Liver (tissue), 3 donors: ENCODE measurements around the gene ARHGDIB.
A peak's percentile ranks its signal among the peaks of the same experiment; 100 is the strongest.

Experiments
- JUND ChIP-seq, 2 donors: IDR thresholded peaks; 2 replicates each; pipeline ENCODE4 v1.6.1; 2016; ENCODE audit warnings: antibody characterized with exemption in 2 of 2
- RAD21 ChIP-seq, 2 donors: IDR thresholded peaks; 2 replicates each; pipeline ENCODE4 v1.6.1; 2016; ENCODE audit warnings: antibody characterized with exemption in 2 of 2, mild to moderate bottlenecking in 2 of 2
- TF ChIP-seq, protein P1 (sequence below): fragments of 150-350 bp; IDR thresholded peaks from 2 replicates; pipeline ENCODE4 v1.5.1; 2017; ENCODE audit warnings: improper control_type of control experiment, low read depth, low read length; ENCODE audit not compliant: missing input control
- TF ChIP-seq, protein P2 (sequence below): IDR thresholded peaks from 2 replicates; pipeline ENCODE4 v1.6.1; 2016; ENCODE audit warnings: antibody characterized with exemption, mild to moderate bottlenecking
- donor health status: healthy.
- donor health status: healthy.

DNA sequence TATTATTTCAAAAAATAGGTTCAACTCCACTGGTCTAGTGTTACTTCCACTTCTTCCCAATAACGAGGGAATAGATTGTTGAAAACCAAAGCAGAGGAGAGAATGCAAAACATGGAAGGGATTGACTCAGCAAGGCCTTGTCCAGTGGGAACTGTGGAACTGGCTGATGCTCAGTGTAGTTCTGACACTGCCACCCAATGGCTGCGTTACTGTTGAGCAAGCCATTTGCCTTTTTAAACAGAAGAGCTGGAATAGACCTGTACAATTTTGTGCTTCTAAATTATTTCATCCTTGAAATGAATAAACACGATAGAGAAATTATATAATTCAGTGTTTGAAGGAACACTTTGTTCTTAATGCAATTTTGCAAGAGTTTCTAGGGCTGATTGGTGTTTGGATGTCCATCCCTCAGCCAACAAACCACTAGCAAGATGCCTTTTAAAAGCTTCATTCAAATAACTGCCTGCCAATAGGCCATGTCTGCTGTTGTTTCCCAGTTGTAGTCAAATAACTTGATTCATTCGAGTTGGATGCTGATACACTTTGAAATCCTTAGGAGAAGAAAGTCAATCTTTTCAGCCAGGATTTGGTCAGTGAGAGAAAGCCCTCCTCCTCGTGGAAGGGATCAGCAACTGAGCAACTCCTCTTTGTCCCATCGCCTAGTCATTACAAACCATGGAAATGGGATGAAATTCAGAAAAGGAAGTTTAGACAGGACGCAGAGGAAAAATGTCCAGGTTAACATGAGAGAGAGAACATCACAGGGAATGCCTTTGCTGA, 68.5 kb downstream of the ARHGDIB start:
- TF ChIP-seq, protein P1, sequence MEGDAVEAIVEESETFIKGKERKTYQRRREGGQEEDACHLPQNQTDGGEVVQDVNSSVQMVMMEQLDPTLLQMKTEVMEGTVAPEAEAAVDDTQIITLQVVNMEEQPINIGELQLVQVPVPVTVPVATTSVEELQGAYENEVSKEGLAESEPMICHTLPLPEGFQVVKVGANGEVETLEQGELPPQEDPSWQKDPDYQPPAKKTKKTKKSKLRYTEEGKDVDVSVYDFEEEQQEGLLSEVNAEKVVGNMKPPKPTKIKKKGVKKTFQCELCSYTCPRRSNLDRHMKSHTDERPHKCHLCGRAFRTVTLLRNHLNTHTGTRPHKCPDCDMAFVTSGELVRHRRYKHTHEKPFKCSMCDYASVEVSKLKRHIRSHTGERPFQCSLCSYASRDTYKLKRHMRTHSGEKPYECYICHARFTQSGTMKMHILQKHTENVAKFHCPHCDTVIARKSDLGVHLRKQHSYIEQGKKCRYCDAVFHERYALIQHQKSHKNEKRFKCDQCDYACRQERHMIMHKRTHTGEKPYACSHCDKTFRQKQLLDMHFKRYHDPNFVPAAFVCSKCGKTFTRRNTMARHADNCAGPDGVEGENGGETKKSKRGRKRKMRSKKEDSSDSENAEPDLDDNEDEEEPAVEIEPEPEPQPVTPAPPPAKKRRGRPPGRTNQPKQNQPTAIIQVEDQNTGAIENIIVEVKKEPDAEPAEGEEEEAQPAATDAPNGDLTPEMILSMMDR: peak; percentile 12
- TF ChIP-seq RAD21 (IDR thresholded peaks at IDR 0.05): peak; percentile 44 to 54
- no peak for TF ChIP-seq JUND (IDR thresholded peaks at IDR 0.05)
- TF ChIP-seq, protein P2, sequence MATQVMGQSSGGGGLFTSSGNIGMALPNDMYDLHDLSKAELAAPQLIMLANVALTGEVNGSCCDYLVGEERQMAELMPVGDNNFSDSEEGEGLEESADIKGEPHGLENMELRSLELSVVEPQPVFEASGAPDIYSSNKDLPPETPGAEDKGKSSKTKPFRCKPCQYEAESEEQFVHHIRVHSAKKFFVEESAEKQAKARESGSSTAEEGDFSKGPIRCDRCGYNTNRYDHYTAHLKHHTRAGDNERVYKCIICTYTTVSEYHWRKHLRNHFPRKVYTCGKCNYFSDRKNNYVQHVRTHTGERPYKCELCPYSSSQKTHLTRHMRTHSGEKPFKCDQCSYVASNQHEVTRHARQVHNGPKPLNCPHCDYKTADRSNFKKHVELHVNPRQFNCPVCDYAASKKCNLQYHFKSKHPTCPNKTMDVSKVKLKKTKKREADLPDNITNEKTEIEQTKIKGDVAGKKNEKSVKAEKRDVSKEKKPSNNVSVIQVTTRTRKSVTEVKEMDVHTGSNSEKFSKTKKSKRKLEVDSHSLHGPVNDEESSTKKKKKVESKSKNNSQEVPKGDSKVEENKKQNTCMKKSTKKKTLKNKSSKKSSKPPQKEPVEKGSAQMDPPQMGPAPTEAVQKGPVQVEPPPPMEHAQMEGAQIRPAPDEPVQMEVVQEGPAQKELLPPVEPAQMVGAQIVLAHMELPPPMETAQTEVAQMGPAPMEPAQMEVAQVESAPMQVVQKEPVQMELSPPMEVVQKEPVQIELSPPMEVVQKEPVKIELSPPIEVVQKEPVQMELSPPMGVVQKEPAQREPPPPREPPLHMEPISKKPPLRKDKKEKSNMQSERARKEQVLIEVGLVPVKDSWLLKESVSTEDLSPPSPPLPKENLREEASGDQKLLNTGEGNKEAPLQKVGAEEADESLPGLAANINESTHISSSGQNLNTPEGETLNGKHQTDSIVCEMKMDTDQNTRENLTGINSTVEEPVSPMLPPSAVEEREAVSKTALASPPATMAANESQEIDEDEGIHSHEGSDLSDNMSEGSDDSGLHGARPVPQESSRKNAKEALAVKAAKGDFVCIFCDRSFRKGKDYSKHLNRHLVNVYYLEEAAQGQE: no peak
